ENCODE data around the gene NLK. TPM values are rescaled to one million over a fixed set of nuclear protein-coding genes. Genes with fewer than 3 reads are reported as not detected.

Gene NLK
- total and polyA plus RNA-seq, 2 of the 4 experiments (the other 2 are of a cell fraction), result 15.3 to 23.3 TPM

DNA sequence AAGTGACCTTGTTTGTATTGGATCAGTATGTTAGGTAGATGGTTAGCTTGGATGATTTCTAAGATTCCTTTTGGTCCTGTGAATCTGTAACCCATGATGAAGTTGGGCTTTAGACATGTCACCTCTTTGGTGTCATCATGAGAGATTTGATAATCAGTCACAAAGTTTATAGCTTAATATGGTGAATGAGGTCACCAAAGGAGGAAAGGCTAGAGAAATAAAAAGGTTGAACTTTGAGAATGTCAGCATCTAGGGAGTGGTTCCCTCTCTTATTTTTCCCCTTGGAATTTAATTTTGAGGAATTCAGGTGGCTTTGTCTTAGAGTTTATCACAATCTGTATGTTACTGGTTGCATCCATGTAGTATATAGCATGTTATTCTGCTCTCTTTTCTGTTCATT lies 45.3 kb downstream of the NLK start:
- no peaks in the 10 kb centered on the region for H3K27me3 ChIP-seq (ENCODE audit: control insufficient read depth, insufficient read depth, low read length)
- dilution Hi-C loops (cut with HindIII; ENCODE audit: low sequenced_read_pairs, unreplicated experiment) (no loop called here), intact Hi-C loops (cut with micrococcal nuclease) (no loop called here), in situ Hi-C loops (cut with MboI; ENCODE audit: low sequenced_read_pairs) (no loop called here)
- no peak overlapping the region for H2AFZ ChIP-seq (replicated peaks; ENCODE audit: low read length, poor library complexity)
- no peak overlapping the region for H3K23ac ChIP-seq (ENCODE audit: low read depth, low read length)
- H3K79me1 ChIP-seq (ENCODE audit: low read depth in 1 of 2, low read length in 2 of 2), result peaks cover 8 to 69% of the 10 kb centered on the region in 2 experiments
- no peak overlapping the region for H2BK120ac ChIP-seq (ENCODE audit: low read depth, low read length)
- no peak overlapping the region for H3K4me3 ChIP-seq (ENCODE audit: insufficient read depth, low read depth, low read length)
- no peak overlapping the region for H2AK5ac ChIP-seq (ENCODE audit: low read depth, low read length)
- BruUV-seq (replicated peaks), result no TSS peak
- POLR2A ChIA-PET (ENCODE audit: unreplicated experiment), result no interaction called here
- H4K5ac ChIP-seq (ENCODE audit: low read depth, low read length), result no peak overlapping the region
- no peak overlapping the region for H3K9ac ChIP-seq (ENCODE audit: low read depth, low read length)
- no peak overlapping the region for H3K18ac ChIP-seq (ENCODE audit: low read depth, low read length)
- H3K9me3 ChIP-seq (ENCODE audit: control insufficient read depth, insufficient read depth, low read length), result no peaks in the 10 kb centered on the region
- H2AK9ac ChIP-seq (replicated peaks; ENCODE audit: low read depth, low read length, poor library complexity), result no peak overlapping the region
- H3K14ac ChIP-seq (replicated peaks; ENCODE audit: low read depth, low read length), result no peak overlapping the region
- no peaks in the 10 kb centered on the region for H3K36me3 ChIP-seq (ENCODE audit: control insufficient read depth, insufficient read depth, low read length)
- TF ChIP-seq RFX5 (IDR thresholded peaks at IDR 0.05; ENCODE audit: low read depth, low read length), result no peak
- TF ChIP-seq NFE2L2 (IDR thresholded peaks at IDR 0.05; ENCODE audit: low read depth, low read length), result no peak
- TF ChIP-seq, protein P1, sequence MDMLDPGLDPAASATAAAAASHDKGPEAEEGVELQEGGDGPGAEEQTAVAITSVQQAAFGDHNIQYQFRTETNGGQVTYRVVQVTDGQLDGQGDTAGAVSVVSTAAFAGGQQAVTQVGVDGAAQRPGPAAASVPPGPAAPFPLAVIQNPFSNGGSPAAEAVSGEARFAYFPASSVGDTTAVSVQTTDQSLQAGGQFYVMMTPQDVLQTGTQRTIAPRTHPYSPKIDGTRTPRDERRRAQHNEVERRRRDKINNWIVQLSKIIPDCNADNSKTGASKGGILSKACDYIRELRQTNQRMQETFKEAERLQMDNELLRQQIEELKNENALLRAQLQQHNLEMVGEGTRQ (IDR thresholded peaks at IDR 0.05; ENCODE audit: low read depth, low read length), result no peak
- no peak for TF ChIP-seq BHLHE40 (IDR thresholded peaks at IDR 0.05; ENCODE audit: low read depth, low read length)
- no peak for TF ChIP-seq RAD21 (IDR thresholded peaks at IDR 0.05; ENCODE audit: low read length)
- no peak for TF ChIP-seq SMC3 (IDR thresholded peaks at IDR 0.05; ENCODE audit: low read depth, low read length)
- no peak for TF ChIP-seq CHD1 (IDR thresholded peaks at IDR 0.05; ENCODE audit: low read depth, low read length)
- TF ChIP-seq POLR2A (IDR thresholded peaks at IDR 0.05; ENCODE audit: low read depth, low read length), result no peak
- TF ChIP-seq, protein P2, sequence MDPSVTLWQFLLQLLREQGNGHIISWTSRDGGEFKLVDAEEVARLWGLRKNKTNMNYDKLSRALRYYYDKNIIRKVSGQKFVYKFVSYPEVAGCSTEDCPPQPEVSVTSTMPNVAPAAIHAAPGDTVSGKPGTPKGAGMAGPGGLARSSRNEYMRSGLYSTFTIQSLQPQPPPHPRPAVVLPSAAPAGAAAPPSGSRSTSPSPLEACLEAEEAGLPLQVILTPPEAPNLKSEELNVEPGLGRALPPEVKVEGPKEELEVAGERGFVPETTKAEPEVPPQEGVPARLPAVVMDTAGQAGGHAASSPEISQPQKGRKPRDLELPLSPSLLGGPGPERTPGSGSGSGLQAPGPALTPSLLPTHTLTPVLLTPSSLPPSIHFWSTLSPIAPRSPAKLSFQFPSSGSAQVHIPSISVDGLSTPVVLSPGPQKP (IDR thresholded peaks at IDR 0.05; ENCODE audit: borderline replicate concordance, low read depth, low read length), result no peak
- TF ChIP-seq MXI1 (IDR thresholded peaks at IDR 0.05; ENCODE audit: borderline replicate concordance, low read depth, low read length), result no peak
- TF ChIP-seq MAFK (IDR thresholded peaks at IDR 0.05; ENCODE audit: low read depth, low read length), result no peak
- TF ChIP-seq CEBPB (IDR thresholded peaks at IDR 0.05; ENCODE audit: low read depth, low read length), result no peak
- TF ChIP-seq FOS (IDR thresholded peaks at IDR 0.05; ENCODE audit: low read depth, low read length), result no peak
- TF ChIP-seq, protein P3, sequence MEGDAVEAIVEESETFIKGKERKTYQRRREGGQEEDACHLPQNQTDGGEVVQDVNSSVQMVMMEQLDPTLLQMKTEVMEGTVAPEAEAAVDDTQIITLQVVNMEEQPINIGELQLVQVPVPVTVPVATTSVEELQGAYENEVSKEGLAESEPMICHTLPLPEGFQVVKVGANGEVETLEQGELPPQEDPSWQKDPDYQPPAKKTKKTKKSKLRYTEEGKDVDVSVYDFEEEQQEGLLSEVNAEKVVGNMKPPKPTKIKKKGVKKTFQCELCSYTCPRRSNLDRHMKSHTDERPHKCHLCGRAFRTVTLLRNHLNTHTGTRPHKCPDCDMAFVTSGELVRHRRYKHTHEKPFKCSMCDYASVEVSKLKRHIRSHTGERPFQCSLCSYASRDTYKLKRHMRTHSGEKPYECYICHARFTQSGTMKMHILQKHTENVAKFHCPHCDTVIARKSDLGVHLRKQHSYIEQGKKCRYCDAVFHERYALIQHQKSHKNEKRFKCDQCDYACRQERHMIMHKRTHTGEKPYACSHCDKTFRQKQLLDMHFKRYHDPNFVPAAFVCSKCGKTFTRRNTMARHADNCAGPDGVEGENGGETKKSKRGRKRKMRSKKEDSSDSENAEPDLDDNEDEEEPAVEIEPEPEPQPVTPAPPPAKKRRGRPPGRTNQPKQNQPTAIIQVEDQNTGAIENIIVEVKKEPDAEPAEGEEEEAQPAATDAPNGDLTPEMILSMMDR (conservative IDR thresholded peaks at IDR 0.05; ENCODE audit: low read depth, low read length), result no peak
- TF ChIP-seq RCOR1 (IDR thresholded peaks at IDR 0.05; ENCODE audit: insufficient replicate concordance, low read length), result no peak
- no peak for TF ChIP-seq MAZ (IDR thresholded peaks at IDR 0.05; ENCODE audit: borderline replicate concordance, low read depth, low read length)
- H3K4ac ChIP-seq (ENCODE audit: low read depth, low read length), result no peak overlapping the region
- DNase-seq (no peak), ATAC-seq (ENCODE audit: low read depth) (no peak)
- H2BK20ac ChIP-seq (ENCODE audit: low read depth, low read length), result no peak overlapping the region
- no peaks in the 10 kb centered on the region; the same call in 1 of the 2 replicates for H3K9me1 ChIP-seq (ENCODE audit: insufficient read depth, low read length)
- H3K27ac ChIP-seq (ENCODE audit: insufficient read depth, low read length), result no peak overlapping the region
- H4K91ac ChIP-seq (ENCODE audit: insufficient read depth, low read depth, low read length), result no peak overlapping the region
- no peak overlapping the region for H3K56ac ChIP-seq (ENCODE audit: extremely low read depth, insufficient read depth, low read length)
- H4K20me1 ChIP-seq (ENCODE audit: insufficient read depth, low read length), result peaks cover 54% of the 10 kb centered on the region
- no peak overlapping the region for H2BK5ac ChIP-seq (ENCODE audit: low read depth, low read length, poor library complexity, severe bottlenecking)
- H2BK15ac ChIP-seq (ENCODE audit: low read depth, low read length), result no peak overlapping the region
- no peak overlapping the region for H4K8ac ChIP-seq (ENCODE audit: low read depth in 2 of 2, low read length in 2 of 2)
- H3K4me2 ChIP-seq (ENCODE audit: low read depth, low read length), result no peak overlapping the region
- H3K4me1 ChIP-seq (ENCODE audit: control insufficient read depth, insufficient read depth, low read length), result no peaks in the 10 kb centered on the region
- CTCF ChIA-PET, result no interaction called here

Data from IMR-90 (cell line).